Suppressor macrophage treated with lipopolysaccharide for 4 hours (primary cell): ENCODE data around the gene AGFG2.
"Not testable (repeated sequence)": the region's sequence is repeated elsewhere in the genome, so short reads cannot be mapped to it uniquely, and the experiment has no call there.

ENCODE experiments used
- DNase-seq: peaks from one replicate; pipeline ENCODE4 v3.0.0-alpha.2; 2020

Gene AGFG2

GRCh38 chr7:100521076-100521475 lies 17.9 kb upstream of the AGFG2 start:
- no peak for DNase-seq

GRCh38 chr7:100521909-100522593 lies 17.0 kb upstream of the AGFG2 start:
- peak; percentile 64 for DNase-seq

GRCh38 chr7:100523192-100523591 lies 15.8 kb upstream of the AGFG2 start:
- DNase-seq = not testable (repeated sequence)

- DNase-seq = not testable (repeated sequence)
These were observed 10.7 kb upstream of the AGFG2 start for GRCh38 chr7:100528108-100528866.

- no peak for DNase-seq
These were observed 6.6 kb upstream of the AGFG2 start for GRCh38 chr7:100532165-100533022.

GRCh38 chr7:100535982-100536381 lies 3.0 kb upstream of the AGFG2 start:
- not testable (repeated sequence) for DNase-seq

GRCh38 chr7:100536695-100537094 lies 2.3 kb upstream of the AGFG2 start:
- not testable (repeated sequence) for DNase-seq

- DNase-seq = no peak
These were observed 702 bp upstream of the AGFG2 start for GRCh38 chr7:100538348-100538653.

GRCh38 chr7:100539436-100540006 lies 518 bp downstream of the AGFG2 start:
- no peak for DNase-seq

- no peak for DNase-seq
These were observed 1.2 kb downstream of the AGFG2 start for GRCh38 chr7:100540073-100540723.

GRCh38 chr7:100541309-100541708 lies 2.3 kb downstream of the AGFG2 start:
- DNase-seq = peak; percentile 20

- DNase-seq = no peak
These were observed 4.6 kb downstream of the AGFG2 start for GRCh38 chr7:100543586-100543985.

- no peak for DNase-seq
These were observed 5.4 kb downstream of the AGFG2 start for GRCh38 chr7:100544386-100544785.

- DNase-seq = no peak
These were observed 6.0 kb downstream of the AGFG2 start for GRCh38 chr7:100544967-100545359.

- peak; percentile 55 for DNase-seq
These were observed 6.5 kb downstream of the AGFG2 start for GRCh38 chr7:100545360-100546128.

GRCh38 chr7:100546129-100546925 lies 7.3 kb downstream of the AGFG2 start:
- no peak for DNase-seq

GRCh38 chr7:100546926-100547800 lies 8.2 kb downstream of the AGFG2 start:
- no peak for DNase-seq

GRCh38 chr7:100547872-100548271 lies 8.9 kb downstream of the AGFG2 start:
- no peak for DNase-seq

- not testable (repeated sequence) for DNase-seq
These were observed 9.4 kb downstream of the AGFG2 start for GRCh38 chr7:100548446-100548845.

- no peak for DNase-seq
These were observed 13.5 kb downstream of the AGFG2 start for GRCh38 chr7:100552532-100552931.
